Liver (tissue), 9 donors: Measurements from ENCODE around the gene RNF212. TPM values are rescaled to one million over a fixed set of nuclear protein-coding genes. Genes with fewer than 3 reads are reported as not detected.

Source experiments
- DNase-seq: peaks from one replicate; pipeline ENCODE4 v3.0.0-alpha.2; 2017; ENCODE audit warnings: low spot score
- H3K27ac ChIP-seq, 2 donors: one replicate each; pipeline ENCODE4 v1.7.0; 2013; ENCODE audit warnings: inconsistent platforms in 2 of 2, low read length in 2 of 2, control low read depth in 1 of 2, low read depth in 1 of 2, mild to moderate bottlenecking in 1 of 2
- H3K27me3 ChIP-seq, 4 donors: one replicate each; pipeline versions ENCODE4 v1.6.1 to v1.7.0; 2013; ENCODE audit warnings: low read length in 3 of 4, inconsistent platforms in 1 of 4, mild to moderate bottlenecking in 1 of 4, moderate library complexity in 1 of 4; ENCODE audit not compliant: control insufficient read depth in 4 of 4, insufficient read depth in 4 of 4
- H3K36me3 ChIP-seq, 4 donors: one replicate each; pipeline versions ENCODE4 v1.6.1 to v1.7.0; 2013; ENCODE audit warnings: low read length in 3 of 4, mild to moderate bottlenecking in 3 of 4, low read depth in 1 of 4, moderate library complexity in 1 of 4; ENCODE audit not compliant: control insufficient read depth in 4 of 4, insufficient read depth in 3 of 4
- H3K4me1 ChIP-seq, 4 donors: one replicate each; pipeline versions ENCODE4 v1.6.1 to v1.7.0; 2013; ENCODE audit warnings: low read length in 3 of 4, mild to moderate bottlenecking in 3 of 4, moderate library complexity in 1 of 4; ENCODE audit not compliant: control insufficient read depth in 4 of 4, insufficient read depth in 4 of 4
- H3K4me3 ChIP-seq, 3 donors: one replicate each; pipeline versions ENCODE4 v1.6.1 to v1.7.0; 2013; ENCODE audit warnings: low read length in 3 of 3, control low read depth in 1 of 3, low read depth in 1 of 3, mild to moderate bottlenecking in 1 of 3
- H3K9ac ChIP-seq, 2 donors: one replicate each; pipeline ENCODE4 v1.7.0; 2013; ENCODE audit warnings: low read length in 2 of 2, mild to moderate bottlenecking in 2 of 2, moderate library complexity in 2 of 2, control low read depth in 1 of 2, low read depth in 1 of 2
- H3K9me3 ChIP-seq, 4 donors: one replicate each; pipeline versions ENCODE4 v1.6.1 to v1.7.0; 2013; ENCODE audit warnings: low read length in 3 of 4; ENCODE audit not compliant: control insufficient read depth in 4 of 4
- ATF3 ChIP-seq: IDR thresholded peaks from 2 replicates; pipeline ENCODE4 v1.6.1; 2016; ENCODE audit warnings: antibody characterized with exemption
- EGR1 ChIP-seq, 2 donors: IDR thresholded peaks; 2 replicates each; pipeline ENCODE4 v1.6.1; 2016 to 2018; ENCODE audit warnings: antibody characterized with exemption in 2 of 2, low read depth in 2 of 2
- FOXA2 ChIP-seq: IDR thresholded peaks from 2 replicates; pipeline ENCODE4 v1.6.1; 2016; ENCODE audit warnings: antibody characterized with exemption
- GABPA ChIP-seq, 2 donors: IDR thresholded peaks in 1 of 2; conservative IDR thresholded peaks in 1 of 2; 2 replicates each; pipeline ENCODE4 v1.6.1; 2016; ENCODE audit warnings: antibody characterized with exemption in 2 of 2, mild to moderate bottlenecking in 1 of 2, moderate library complexity in 1 of 2
- HNF4A ChIP-seq, 2 donors: conservative IDR thresholded peaks; 2 replicates each; pipeline ENCODE4 v1.6.1; 2016; ENCODE audit warnings: antibody characterized with exemption in 2 of 2, mild to moderate bottlenecking in 2 of 2
- HNF4G ChIP-seq: IDR thresholded peaks from 2 replicates; pipeline ENCODE4 v1.6.1; 2016; ENCODE audit warnings: antibody characterized with exemption
- JUND ChIP-seq, 2 donors: IDR thresholded peaks; 2 replicates each; pipeline ENCODE4 v1.6.1; 2016; ENCODE audit warnings: antibody characterized with exemption in 2 of 2
- MAX ChIP-seq: IDR thresholded peaks from 2 replicates; pipeline ENCODE4 v1.6.1; 2016; ENCODE audit warnings: antibody characterized with exemption
- NR2F2 ChIP-seq: IDR thresholded peaks from 2 replicates; pipeline ENCODE4 v1.6.1; 2016; ENCODE audit warnings: antibody characterized with exemption
- RAD21 ChIP-seq, 2 donors: IDR thresholded peaks; 2 replicates each; pipeline ENCODE4 v1.6.1; 2016; ENCODE audit warnings: antibody characterized with exemption in 2 of 2, mild to moderate bottlenecking in 2 of 2
- REST ChIP-seq: IDR thresholded peaks from 2 replicates; pipeline ENCODE4 v1.6.1; 2016; ENCODE audit warnings: antibody characterized with exemption, mild to moderate bottlenecking
- RXRA ChIP-seq, 2 donors: IDR thresholded peaks; 2 replicates each; pipeline ENCODE4 v1.6.1; 2017 to 2018; ENCODE audit warnings: antibody characterized with exemption in 2 of 2, mild to moderate bottlenecking in 1 of 2
- SP1 ChIP-seq: IDR thresholded peaks from 2 replicates; pipeline ENCODE4 v1.6.1; 2018; ENCODE audit warnings: antibody characterized with exemption, mild to moderate bottlenecking
- TAF1 ChIP-seq: conservative IDR thresholded peaks from 2 replicates; pipeline ENCODE4 v1.6.1; 2016; ENCODE audit warnings: antibody characterized with exemption, mild to moderate bottlenecking
- YY1 ChIP-seq: IDR thresholded peaks from 2 replicates; pipeline ENCODE4 v1.6.1; 2016; ENCODE audit warnings: antibody characterized with exemption, mild to moderate bottlenecking
- WGBS: extraction: QIAGEN DNeasy Blood & Tissue Kit; methylation state at CpG from one replicate; pipeline ENCODE4 v1.1.7; 2013; 5-methylcytosine and 5-hydroxymethylcytosine counted together
- polyA plus RNA-seq, 2 donors: library from polyadenylated mRNA; stranded (reverse) in 1 of 2; unstranded in 1 of 2; fragments of 200-250 nt in 1 of 2; fragments of >200 nt in 1 of 2; fragmentation: Nextera tagmentation in 1 of 2; extraction: Ambion mirVana in 1 of 2; gene quantifications; one replicate each; pipeline versions ENCODE4 v1.2.1 to v1.2.3, GENCODE V29; 2013 to 2015
- total RNA-seq, 2 donors: library from RNA; depleted of rRNA; stranded (reverse); fragments of >200 nt; gene quantifications; one replicate each; pipeline ENCODE4 v1.2.3, GENCODE V29; 2014
- TF ChIP-seq, protein P1 (sequence below): fragments of 150-350 bp; IDR thresholded peaks from 2 replicates; pipeline ENCODE4 v1.5.1; 2017; ENCODE audit warnings: improper control_type of control experiment, low read depth, low read length; ENCODE audit not compliant: missing input control
- TF ChIP-seq, protein P2 (sequence below): IDR thresholded peaks from 2 replicates; pipeline ENCODE4 v1.6.1; 2016; ENCODE audit warnings: antibody characterized with exemption
- donor health status: healthy.
- donor health status: healthy.
- donor health status: healthy.
- donor health status: healthy.
- donor health status: healthy.

RNF212 gene
- total and polyA plus RNA-seq, 4 donors = 0.32 to 0.47 (median 0.38) TPM; not detected in 1

DNA sequence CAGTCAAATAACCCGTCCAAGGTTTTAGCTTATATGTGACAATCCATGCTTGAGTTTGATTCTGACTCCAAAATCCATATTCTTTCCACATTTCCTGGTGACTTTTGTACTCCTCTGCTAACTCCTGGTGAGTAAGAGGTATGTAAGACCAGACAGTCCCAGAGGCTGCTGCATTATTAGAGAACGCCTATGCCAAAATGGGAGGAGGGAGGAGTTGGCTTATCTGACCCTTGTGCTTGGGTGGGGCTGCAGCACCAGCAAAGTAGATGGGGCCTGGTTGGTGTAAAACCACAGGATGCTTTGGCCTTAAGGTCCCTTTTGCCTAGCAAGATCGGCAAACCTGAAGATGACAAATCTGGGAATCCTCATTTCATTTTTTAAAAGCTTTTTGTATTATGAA, 9.1 kb upstream of the RNF212 start:
- H3K27ac ChIP-seq = no peak overlapping the region
- H3K4me3 ChIP-seq = no peak overlapping the region
- H3K36me3 ChIP-seq = no peaks in the 10 kb centered on the region
- no peaks in the 10 kb centered on the region for H3K27me3 ChIP-seq
- H3K9me3 ChIP-seq = no peaks in the 10 kb centered on the region
- DNase-seq = no peak
- TF ChIP-seq GABPA (IDR thresholded peaks at IDR 0.05 in 1 of 2, conservative IDR thresholded peaks at IDR 0.05 in 1 of 2) = no peak
- TF ChIP-seq FOXA2 = no peak
- TF ChIP-seq ATF3 = no peak
- no peak for TF ChIP-seq RXRA (IDR thresholded peaks at IDR 0.05)
- no peak for TF ChIP-seq REST
- TF ChIP-seq EGR1 (IDR thresholded peaks at IDR 0.05; ENCODE audit: low read depth in 2 of 2) = no peak
- no peak for TF ChIP-seq TAF1
- TF ChIP-seq MAX = no peak
- no peak for TF ChIP-seq SP1
- no peak for TF ChIP-seq HNF4G
- TF ChIP-seq YY1 = no peak
- H3K9ac ChIP-seq = no peak overlapping the region
- H3K4me1 ChIP-seq = no peaks in the 10 kb centered on the region
- 94% methylated on average over 3 of the region's 3 CpGs for WGBS

- DNase-seq = no peak
- TF ChIP-seq HNF4A (conservative IDR thresholded peaks at IDR 0.05) (no peak), RXRA (IDR thresholded peaks at IDR 0.05) (no peak), JUND (IDR thresholded peaks at IDR 0.05) (no peak), MAX (no peak), RAD21 (IDR thresholded peaks at IDR 0.05) (no peak), EGR1 (IDR thresholded peaks at IDR 0.05; ENCODE audit: low read depth in 2 of 2) (no peak), NR2F2 (no peak), ATF3 (no peak), HNF4G (no peak), SP1 (no peak), FOXA2 (no peak), TAF1 (no peak), YY1 (no peak), REST (no peak)
- TF ChIP-seq, protein P1, sequence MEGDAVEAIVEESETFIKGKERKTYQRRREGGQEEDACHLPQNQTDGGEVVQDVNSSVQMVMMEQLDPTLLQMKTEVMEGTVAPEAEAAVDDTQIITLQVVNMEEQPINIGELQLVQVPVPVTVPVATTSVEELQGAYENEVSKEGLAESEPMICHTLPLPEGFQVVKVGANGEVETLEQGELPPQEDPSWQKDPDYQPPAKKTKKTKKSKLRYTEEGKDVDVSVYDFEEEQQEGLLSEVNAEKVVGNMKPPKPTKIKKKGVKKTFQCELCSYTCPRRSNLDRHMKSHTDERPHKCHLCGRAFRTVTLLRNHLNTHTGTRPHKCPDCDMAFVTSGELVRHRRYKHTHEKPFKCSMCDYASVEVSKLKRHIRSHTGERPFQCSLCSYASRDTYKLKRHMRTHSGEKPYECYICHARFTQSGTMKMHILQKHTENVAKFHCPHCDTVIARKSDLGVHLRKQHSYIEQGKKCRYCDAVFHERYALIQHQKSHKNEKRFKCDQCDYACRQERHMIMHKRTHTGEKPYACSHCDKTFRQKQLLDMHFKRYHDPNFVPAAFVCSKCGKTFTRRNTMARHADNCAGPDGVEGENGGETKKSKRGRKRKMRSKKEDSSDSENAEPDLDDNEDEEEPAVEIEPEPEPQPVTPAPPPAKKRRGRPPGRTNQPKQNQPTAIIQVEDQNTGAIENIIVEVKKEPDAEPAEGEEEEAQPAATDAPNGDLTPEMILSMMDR = no peak
- TF ChIP-seq, protein P2, sequence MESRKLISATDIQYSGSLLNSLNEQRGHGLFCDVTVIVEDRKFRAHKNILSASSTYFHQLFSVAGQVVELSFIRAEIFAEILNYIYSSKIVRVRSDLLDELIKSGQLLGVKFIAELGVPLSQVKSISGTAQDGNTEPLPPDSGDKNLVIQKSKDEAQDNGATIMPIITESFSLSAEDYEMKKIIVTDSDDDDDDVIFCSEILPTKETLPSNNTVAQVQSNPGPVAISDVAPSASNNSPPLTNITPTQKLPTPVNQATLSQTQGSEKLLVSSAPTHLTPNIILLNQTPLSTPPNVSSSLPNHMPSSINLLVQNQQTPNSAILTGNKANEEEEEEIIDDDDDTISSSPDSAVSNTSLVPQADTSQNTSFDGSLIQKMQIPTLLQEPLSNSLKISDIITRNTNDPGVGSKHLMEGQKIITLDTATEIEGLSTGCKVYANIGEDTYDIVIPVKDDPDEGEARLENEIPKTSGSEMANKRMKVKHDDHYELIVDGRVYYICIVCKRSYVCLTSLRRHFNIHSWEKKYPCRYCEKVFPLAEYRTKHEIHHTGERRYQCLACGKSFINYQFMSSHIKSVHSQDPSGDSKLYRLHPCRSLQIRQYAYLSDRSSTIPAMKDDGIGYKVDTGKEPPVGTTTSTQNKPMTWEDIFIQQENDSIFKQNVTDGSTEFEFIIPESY = no peak
- H3K4me1 ChIP-seq = no peaks in the 10 kb centered on the region
- H3K36me3 ChIP-seq = no peaks in the 10 kb centered on the region
- no peaks in the 10 kb centered on the region for H3K27me3 ChIP-seq
- H3K4me3 ChIP-seq = no peak overlapping the region
- no peak overlapping the region for H3K27ac ChIP-seq
- 71% methylated on average over 1 of the region's 1 CpG for WGBS
- H3K9ac ChIP-seq = no peak overlapping the region
- no peaks in the 10 kb centered on the region for H3K9me3 ChIP-seq
These were observed 3.5 kb upstream of the RNF212 start for GRCh38 chr4:1116838-1117237.
